Subcutaneous abdominal adipose tissue (tissue), 5 donors: ENCODE results near the gene CANT1.

Experiments used
- H3K27ac ChIP-seq: one replicate; pipeline ENCODE4 v1.7.0; 2013; ENCODE audit warnings: low read depth, mild to moderate bottlenecking, inconsistent platforms, low read length, moderate library complexity
- H3K27me3 ChIP-seq, 5 donors: one replicate each; pipeline ENCODE4 v1.7.0; 2013; ENCODE audit warnings: low read length in 5 of 5, inconsistent platforms in 1 of 5; ENCODE audit not compliant: control insufficient read depth in 5 of 5, insufficient read depth in 4 of 5
- H3K36me3 ChIP-seq, 5 donors: one replicate each; pipeline ENCODE4 v1.7.0; 2013; ENCODE audit warnings: low read length in 5 of 5; ENCODE audit not compliant: control insufficient read depth in 5 of 5, insufficient read depth in 5 of 5
- H3K4me1 ChIP-seq, 5 donors: one replicate each; pipeline ENCODE4 v1.7.0; 2013; ENCODE audit warnings: low read length in 5 of 5, mild to moderate bottlenecking in 3 of 5, moderate library complexity in 1 of 5; ENCODE audit not compliant: control insufficient read depth in 5 of 5, insufficient read depth in 5 of 5
- H3K4me3 ChIP-seq, 5 donors: one replicate each; pipeline ENCODE4 v1.7.0; 2013; ENCODE audit warnings: low read length in 5 of 5, low read depth in 1 of 5
- H3K9ac ChIP-seq, 5 donors: one replicate each; pipeline ENCODE4 v1.7.0; 2013; ENCODE audit warnings: low read length in 5 of 5, mild to moderate bottlenecking in 4 of 5, moderate library complexity in 3 of 5
- H3K9me3 ChIP-seq, 5 donors: one replicate each; pipeline ENCODE4 v1.7.0; 2013; ENCODE audit warnings: low read length in 5 of 5; ENCODE audit not compliant: control insufficient read depth in 5 of 5
- donor health status: healthy.
- donor health status: healthy.
- donor health status: healthy.
- donor health status: healthy.
- donor health status: healthy.

The CANT1 gene

DNA sequence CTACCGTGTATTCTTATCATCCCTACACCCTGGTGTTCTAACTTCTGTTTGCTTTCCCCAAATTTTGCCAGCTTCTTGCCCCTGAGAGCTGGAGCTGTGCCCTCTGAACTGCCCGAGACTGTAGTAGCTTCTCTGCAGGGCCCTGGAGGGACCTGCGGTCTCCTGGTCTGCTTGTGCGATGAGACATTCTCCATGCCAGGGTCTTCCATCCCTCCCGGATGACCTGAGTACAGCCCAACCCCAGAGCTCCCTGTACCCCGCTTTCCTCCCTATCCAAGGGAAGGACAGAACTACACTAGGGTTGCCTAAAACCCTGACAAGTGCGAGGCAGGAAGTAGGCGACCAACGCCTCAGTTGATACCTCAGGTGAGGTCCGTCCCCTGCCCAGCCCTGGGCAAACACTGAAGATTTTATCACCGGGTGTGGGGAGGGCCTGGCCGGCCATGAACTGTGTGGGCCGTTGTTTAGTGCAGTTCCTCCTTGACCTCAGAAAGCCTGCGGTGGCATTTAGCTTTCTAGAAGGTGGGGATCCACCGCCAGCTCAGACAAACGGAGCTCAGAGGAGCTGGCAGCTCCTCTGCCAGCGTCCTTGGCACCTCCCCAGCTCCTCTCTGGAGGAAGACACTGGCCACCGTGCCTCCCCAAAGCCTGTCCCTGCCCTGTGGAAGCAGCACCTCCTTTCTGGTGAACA, 13.7 kb downstream of the CANT1 start:
- Histone ChIP-seq H3K4me1 (peaks cover 0 to 17% (median 8%) of the 10 kb centered on the region in 5 donors), H3K27me3 (no peaks in the 10 kb centered on the region), H3K9ac (no peak overlapping the region), H3K9me3 (no peaks in the 10 kb centered on the region), H3K27ac (no peak overlapping the region), H3K4me3 (no peak overlapping the region), H3K36me3 (peaks cover 0 to 92% (median 66%) of the 10 kb centered on the region in 5 donors)

DNA sequence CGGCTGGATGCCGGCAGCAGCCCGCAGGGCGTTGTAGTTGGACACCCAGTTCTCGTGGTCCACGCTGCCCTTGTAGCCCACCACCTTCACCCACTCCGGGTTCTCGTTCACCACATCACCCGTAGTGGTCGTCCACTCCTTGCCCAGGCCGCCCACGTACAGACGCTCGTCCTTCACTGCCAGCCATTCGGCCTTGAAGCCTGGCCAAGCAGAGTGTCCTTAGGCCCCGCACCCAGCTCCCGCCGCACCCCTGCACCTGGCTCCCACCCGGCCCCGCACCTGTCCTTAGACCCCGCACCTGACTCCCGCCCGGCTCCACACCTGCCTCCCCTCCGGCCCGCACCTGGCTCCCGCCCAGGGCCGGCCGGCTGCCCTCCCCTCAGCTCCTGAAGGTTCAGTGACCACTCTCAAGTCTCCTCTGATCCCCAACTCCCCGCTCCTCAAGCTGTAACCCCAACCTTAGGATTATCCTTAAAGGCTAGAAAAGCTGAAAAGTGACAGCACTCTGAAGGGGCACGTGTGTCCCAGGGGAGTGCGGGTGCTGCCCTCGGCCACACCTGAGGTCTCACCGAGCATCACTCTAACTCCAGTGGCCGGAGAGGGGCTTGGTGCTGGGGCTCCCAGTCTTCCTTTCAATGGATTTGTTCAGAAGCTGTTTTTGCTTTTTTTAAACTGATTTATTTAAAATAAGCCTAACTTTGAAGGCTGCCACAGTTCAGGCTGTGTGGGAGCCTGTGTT, 14.4 kb downstream of the CANT1 start:
- Histone ChIP-seq H3K36me3 (peaks cover 0 to 96% (median 71%) of the 10 kb centered on the region in 5 donors), H3K9ac (no peak overlapping the region), H3K9me3 (no peaks in the 10 kb centered on the region), H3K4me3 (no peak overlapping the region), H3K27me3 (no peaks in the 10 kb centered on the region), H3K4me1 (peaks cover 0 to 17% (median 8%) of the 10 kb centered on the region in 5 donors), H3K27ac (no peak overlapping the region)

DNA sequence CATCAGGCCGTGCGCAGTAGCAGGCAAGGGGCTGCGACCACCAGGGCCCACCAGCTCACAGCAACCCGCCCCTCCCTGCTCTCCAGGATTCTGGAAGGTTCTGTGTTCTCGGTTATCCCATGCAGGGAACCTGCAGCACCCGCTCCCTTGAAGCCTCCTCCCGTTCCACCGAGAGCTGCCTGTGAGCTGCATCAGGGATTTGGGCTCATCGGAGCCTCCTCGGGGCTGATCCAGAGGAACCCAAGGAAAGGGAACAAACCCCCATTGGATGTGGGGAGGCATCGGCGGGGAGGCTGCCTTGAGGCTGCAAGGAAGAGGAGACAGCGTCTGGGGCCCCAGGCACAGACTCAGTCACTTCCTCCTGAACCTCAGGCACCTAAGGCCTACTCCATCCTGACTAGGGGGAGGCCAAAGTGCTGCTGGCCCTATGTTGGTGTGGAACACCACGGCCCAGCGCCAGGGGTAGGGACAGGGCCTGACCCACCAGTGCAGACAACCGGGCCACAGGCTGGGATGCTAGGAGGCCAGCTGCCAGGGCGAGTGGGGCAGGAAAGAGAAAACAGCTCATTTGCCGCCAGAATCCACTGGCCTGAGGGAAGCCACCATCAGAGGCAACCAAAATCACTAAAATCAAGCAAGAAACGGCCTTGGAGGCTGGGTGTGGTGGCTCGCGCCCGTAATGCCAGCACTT, 15.4 kb downstream of the CANT1 start:
- Histone ChIP-seq H3K27me3 (no peaks in the 10 kb centered on the region), H3K27ac (no peak overlapping the region), H3K36me3 (peaks cover 0 to 90% (median 72%) of the 10 kb centered on the region in 5 donors), H3K9ac (no peak overlapping the region), H3K4me1 (peaks cover 0 to 17% (median 8%) of the 10 kb centered on the region in 5 donors), H3K9me3 (no peaks in the 10 kb centered on the region), H3K4me3 (no peak overlapping the region)

DNA sequence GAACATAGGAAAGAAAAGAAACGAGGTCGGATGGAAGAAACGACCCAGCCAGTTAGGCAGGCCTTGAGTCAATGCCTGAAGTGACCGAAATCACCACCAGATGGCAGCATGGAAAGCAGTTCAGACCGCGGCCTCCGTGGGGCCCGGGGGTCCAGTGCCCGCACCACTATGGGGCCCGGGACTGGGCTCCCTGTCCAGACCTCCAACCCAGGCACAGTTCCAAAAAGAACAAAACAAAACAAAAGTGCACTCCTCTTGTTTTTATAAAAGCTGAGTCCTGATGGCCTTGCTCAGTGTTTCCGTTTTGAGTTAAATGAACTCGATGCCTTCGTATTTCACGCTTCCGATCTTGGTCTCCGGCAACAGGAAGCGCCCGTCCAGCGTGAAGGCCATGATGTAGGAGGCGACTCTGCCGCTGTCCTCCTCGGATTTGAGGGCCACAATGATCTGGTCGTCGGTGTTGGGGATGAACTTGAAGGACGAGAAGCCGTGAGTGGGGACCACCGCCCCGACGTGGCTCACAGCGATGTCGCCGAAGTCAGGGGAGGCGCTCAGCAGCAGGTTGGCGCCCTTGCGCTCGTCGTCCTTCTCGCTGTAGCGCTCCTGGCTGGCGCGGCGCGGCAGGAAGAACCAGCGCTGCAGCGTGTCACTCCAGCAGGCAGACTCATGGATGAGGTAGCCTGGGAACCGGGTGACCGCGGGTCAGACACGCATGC, 16.2 kb downstream of the CANT1 start:
- peaks cover 0 to 11% (median 6%) of the 10 kb centered on the region in 5 donors for H3K4me1 ChIP-seq
- H3K9ac ChIP-seq: no peak overlapping the region

DNA sequence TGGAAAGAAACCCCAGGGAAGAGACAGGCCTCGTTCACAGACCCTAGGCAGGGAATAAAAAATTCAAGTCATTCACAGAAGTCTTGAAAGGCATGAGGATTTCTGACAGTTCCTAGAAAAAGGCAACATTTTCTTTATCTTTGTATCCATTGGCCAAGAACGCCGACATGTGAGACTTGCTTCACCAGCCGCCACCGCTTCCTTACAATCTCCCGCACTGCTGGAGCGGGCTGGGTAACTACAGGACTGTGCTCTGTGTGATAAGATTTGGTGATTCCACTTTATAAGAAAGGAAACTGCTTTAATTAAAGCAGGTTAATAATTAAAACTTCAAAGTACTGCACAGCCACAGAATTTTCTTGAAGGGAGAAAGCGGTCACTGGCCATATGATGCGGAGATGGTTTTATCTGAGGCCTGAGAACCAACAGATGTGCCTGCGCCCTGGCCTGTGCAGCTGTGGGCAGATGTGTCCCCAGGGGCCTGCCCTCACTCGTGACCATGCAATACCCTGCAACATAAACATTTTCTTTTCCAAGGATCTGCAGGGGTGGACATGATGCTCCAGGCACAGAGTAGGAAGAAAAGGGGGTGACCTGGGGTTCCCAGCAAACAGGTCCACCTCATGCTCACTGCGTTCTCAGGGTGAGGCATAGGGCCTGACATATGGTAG, 16.9 kb downstream of the CANT1 start:
- peaks cover 0 to 12% (median 10%) of the 10 kb centered on the region in 5 donors for H3K4me1 ChIP-seq
- no peak overlapping the region for H3K9ac ChIP-seq
- H3K36me3 ChIP-seq: peaks cover 0 to 76% (median 62%) of the 10 kb centered on the region in 5 donors
- no peak overlapping the region for H3K4me3 ChIP-seq
- no peak overlapping the region for H3K27ac ChIP-seq
- H3K9me3 ChIP-seq: no peaks in the 10 kb centered on the region
- no peaks in the 10 kb centered on the region for H3K27me3 ChIP-seq

More for the DNA sequence above, 16.2 kb downstream of the CANT1 start:
- Histone ChIP-seq H3K27me3 (no peaks in the 10 kb centered on the region), H3K9me3 (no peaks in the 10 kb centered on the region), H3K4me3 (no peak overlapping the region), H3K36me3 (peaks cover 0 to 83% (median 67%) of the 10 kb centered on the region in 5 donors), H3K27ac (no peak overlapping the region)

DNA sequence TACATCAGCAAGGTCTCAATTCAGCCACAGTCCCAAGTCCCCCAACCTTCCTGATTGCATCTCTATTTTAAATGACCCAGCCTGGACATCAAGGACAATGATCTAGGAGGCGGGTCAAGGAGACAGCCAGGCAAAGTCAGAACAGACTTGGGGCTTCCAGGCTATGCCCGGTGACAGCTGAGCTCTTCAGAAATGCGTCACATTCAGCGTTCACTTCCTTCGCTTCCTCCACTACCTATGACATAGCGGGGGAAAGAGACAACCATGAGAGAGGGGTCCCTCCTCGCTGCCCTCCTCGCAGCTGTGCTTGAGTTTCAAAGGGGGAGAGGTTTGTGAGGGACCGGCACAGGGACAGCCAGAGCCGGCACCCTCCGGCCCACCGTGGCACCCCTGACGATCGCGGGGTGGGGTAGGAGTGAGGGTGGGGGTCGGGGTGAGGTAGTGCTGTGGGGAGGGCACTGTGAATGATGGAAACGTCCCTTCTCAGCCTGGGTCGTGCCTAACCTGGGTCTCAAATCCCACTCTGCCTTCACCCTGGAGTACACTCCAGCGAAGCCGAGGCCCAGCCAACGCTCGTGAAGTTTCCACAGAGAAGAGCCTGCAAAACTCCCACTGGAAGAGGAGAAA, 17.5 kb downstream of the CANT1 start:
- Histone ChIP-seq H3K27ac (no peak overlapping the region), H3K27me3 (no peaks in the 10 kb centered on the region), H3K4me3 (no peak overlapping the region), H3K9me3 (no peaks in the 10 kb centered on the region), H3K36me3 (peaks cover 0 to 70% (median 57%) of the 10 kb centered on the region in 5 donors), H3K9ac (no peak overlapping the region), H3K4me1 (peaks cover 0 to 16% (median 14%) of the 10 kb centered on the region in 5 donors)

DNA sequence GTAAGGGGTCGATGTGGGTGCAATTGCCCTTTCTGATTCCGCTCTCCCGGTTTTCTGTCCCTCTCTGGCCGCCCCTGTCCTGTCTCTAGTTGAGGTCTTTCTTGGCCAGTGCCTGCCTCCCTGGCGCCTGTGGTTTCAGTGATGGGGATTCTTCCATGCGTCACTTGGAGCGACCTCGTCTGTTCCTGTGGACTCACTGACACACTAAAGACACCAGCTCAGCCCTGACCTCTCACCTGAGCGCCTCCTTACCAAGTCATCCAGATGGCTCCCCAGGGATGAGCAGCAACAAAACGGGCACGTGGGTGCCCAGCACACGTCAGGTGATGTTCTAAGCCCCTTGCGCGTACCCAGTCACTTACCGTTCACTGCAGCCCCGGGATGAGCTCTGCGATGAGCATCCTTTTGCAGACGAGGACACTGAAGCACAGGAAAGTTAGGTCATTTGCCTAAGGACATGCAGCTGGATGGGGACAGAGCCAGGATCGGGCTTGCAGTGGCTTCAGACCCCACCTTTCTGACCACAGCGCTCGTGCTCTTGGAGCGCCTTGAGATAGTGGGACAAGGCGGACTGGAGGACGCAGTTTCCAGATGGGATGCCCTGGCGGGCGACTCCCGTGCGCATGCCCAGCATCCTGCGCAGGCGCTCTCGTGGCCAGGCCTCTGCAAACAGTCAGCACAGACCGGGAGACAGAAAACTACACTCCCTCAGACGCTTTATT, 18.4 kb downstream of the CANT1 start:
- Histone ChIP-seq H3K36me3 (peaks cover 0 to 62% (median 49%) of the 10 kb centered on the region in 5 donors), H3K9me3 (no peaks in the 10 kb centered on the region), H3K4me3 (no peak overlapping the region), H3K4me1 (peaks cover under 1 to 24% (median 17%) of the 10 kb centered on the region in 5 donors), H3K27ac (no peak overlapping the region), H3K9ac (no peak overlapping the region), H3K27me3 (no peaks in the 10 kb centered on the region)

DNA sequence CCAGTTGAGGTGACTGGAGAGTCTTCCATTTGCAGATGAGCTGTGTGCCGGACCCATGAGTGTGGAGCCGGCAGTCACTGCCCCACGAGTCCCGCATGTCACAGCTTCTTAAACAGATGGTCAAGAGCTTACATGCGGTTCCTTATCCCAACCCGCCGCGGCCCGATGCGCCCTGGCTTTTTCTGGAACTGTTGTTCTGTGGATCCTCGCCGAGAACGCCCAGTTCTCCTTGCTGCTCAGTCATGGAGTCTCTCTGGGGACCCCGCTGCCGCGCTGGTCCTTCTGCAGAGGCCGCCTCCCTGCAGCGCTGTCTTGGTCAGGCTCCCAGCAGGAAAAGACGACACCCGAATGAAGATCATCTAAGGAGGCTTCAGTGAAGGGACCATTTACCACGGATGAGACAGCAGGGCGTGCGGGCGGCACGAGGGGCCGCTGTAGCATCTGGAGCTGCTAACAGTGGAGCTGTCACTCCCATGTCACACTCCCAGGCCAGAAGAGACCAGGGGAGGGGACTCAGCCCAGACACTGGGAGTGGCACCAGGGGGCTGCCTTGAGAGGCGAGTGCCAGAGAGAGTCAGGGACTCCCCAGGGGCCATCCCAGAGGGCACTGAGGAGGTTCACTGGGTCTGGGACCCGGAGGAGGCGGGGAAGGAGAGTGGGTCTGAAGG, 19.1 kb downstream of the CANT1 start:
- H3K9ac ChIP-seq: no peak overlapping the region
- H3K36me3 ChIP-seq: peaks cover 0 to 55% (median 42%) of the 10 kb centered on the region in 5 donors
- H3K27ac ChIP-seq: no peak overlapping the region
- H3K27me3 ChIP-seq: no peaks in the 10 kb centered on the region
- H3K4me1 ChIP-seq: peaks cover 4 to 28% (median 19%) of the 10 kb centered on the region in 5 donors
- no peak overlapping the region for H3K4me3 ChIP-seq
- H3K9me3 ChIP-seq: no peaks in the 10 kb centered on the region
